NCI-H146 treated with DMSO at 0.1 percent for 48 hours (cell line): Measurements from ENCODE around the gene MICAL3.
"Not testable (repeated sequence)": the region's sequence is repeated elsewhere in the genome, so short reads cannot be mapped to it uniquely, and the experiment has no call there.

Experiments used
- DNase-seq: peaks from one replicate; lab custom pipeline; 2025; ENCODE audit not compliant: unreplicated experiment; lab: John Stamatoyannopoulos, UW

The MICAL3 gene

DNA sequence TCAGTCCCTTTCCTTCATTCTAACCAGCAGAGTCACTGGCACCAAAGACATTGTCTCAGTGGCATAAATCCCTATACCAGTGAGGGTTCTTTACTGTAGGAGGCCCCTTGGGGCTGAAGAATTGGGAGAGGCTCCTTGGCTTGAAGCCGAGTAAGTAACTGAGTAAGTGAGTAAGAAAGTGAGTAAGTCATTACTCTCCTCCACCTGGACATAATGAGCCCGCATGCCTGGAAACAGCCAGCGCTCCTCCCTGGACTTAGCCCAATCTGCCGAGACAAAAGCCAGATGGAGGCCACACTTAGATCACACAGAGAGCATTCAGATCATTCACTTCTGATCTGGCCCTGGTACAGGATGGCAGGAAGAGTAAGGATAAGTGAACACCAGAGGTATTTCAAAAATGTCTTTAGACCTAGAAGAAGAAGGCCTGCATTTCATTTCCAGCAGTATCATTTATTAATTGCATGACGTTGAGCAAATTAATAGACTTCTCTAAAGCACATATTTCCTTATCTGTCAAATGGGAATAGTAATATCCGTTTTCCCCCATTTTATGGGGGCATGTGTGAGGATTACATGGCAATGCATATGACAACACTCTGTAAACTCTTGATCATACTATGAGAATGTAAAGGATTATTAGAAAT is 8.2 kb upstream of the MICAL3 start:
- no peak for DNase-seq

DNA sequence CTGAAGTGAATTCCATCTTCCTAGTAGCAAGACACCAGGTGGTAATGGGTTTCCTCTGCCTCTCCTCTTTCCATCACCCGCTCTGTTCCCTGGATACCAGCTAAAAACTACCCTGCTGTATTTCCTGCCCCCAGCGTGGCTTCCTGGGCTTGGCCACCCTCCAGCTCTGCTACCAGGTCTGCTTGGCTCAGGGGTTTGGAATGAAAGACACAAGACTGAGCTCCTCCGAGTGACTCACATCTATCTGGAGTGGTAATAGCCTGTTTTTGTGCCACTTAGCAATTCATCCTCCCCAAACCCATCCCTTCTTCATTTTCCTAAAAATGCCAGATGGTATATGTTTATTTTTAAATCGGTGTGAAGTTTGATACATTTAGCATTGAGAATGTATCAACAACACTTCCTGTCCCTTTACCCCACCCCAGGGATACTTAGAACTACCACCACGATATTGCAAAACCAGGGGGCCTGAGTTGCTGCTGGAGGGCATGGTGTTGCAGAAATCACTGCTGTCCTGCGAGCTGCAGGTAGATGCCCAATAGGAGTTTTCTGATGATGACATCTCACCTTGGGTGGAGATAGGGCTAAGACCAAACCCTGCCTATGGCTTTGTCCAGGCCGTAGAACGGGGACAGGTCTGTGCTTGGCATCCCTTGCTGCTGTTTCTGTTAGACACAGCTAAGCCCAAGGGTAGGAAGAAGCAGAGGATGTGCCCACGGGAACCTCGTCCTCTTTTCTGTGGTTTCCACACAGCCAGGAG is 7.5 kb upstream of the MICAL3 start:
- no peak for DNase-seq

DNA sequence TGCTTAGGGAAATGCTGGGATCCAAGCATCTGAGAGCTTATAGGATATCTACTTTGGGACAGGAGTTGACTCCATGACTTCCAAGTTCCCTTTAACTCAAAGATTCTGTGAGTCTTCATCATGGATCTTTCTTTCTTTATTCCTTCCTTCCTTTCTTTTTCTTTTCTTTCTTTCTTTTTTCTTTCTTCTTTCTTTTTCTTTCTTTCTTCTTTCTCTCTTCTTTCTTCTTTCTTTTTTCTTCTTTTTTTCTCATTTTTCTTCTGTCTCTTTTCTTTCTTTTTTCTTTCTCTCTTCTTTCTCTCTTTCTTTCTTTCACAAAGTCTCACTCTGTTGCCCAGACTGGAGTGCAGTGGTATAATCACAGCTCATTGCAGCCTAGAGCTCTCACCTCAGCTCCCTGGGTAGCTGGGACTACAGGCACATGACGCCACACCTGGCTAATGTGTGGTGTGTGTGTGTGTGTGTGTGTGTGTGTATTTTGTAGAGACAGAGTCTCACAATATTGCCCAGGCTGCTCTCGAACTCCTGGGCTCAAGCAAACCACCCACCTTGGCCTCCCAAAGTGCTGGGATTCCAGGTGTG is 5.4 kb upstream of the MICAL3 start:
- no peak for DNase-seq

DNA sequence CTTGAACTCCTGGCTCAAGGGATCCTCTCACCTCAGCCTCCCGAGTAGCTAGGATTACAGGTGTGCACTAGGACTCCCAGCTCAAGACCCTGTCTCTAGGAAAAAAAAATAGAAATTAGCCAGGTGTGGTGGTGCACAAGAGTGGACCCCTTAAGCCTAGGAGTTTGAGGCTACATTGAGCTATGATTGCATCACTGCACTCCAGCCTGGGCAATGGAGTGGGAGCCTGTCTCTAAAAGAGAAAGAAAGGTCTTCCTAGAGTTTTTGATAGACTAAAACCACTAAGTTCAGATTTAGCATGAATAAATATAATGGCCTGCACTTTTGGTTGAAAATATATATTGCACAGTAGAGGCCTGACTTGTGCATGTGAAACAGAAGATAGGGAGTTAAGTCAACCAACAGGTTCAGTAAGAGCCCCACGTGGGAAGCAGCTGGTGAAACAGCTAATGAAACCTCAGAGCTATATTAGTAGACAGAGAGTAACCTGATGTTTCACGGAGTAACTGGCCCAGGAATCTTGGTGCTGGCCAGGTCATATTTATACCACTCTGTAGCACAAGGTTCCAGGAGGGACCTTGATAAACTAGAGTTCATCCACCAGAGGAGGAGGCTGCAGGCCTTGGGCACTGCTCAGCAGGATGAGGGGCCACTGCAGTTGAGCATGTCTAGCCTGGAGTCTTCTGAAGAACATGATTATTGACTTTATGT is 4.6 kb upstream of the MICAL3 start:
- DNase-seq = no peak

DNA sequence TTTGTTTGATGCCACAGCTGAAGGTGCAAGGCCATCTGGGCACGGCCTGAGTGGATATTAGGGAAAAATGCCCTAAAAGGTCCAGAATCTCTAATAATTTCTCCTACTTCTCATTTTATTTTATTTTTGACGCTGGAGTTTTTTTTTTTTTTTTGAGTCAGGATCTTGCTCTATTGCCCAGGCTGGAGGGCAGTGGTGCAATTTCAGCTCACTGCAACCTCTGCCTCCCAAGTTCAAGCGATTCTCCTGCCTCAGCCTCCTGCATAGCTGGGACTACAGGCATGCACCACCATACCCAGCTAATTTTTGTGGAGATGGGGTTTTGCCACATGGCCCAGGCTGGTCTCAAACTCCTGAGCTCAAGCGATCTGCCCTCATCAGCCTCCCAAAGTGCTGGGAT is 1.5 kb upstream of the MICAL3 start:
- not testable (repeated sequence) for DNase-seq

DNA sequence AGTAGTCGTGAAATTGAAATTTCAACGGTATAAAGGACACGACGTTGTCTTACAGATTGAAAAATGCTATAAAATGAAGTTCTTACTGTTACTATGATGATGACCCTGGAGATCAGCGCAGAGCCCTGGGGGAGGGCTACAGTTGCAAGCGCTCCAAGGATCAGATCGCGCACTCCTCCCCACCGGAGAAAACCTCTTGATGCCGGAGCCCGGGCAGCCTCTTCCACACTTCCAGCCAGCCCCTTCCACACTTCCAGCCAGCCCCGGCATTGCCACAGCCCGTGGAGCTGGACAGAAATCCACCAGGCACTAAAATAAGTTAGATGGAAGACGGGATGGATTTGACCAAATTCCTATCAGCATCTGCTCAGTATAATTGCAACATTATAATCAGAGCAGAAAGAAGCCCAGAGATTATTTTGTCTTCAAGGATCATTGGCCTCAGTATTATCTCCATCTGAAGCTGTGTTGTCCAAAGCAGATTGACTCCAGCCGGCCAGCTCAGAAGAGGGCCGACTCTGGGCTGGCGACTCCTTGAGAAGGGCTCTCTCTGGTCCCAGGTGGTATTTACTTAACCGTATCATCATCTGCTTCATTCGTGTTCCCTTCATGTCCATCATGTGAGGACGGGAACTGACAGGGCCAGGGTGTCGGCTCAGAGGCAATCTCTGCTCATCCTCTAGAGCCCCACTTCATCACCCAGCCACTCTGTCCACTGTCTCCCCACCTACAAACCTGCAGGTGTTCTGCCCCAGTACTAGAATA is 777 bp upstream of the MICAL3 start:
- no peak for DNase-seq

DNA sequence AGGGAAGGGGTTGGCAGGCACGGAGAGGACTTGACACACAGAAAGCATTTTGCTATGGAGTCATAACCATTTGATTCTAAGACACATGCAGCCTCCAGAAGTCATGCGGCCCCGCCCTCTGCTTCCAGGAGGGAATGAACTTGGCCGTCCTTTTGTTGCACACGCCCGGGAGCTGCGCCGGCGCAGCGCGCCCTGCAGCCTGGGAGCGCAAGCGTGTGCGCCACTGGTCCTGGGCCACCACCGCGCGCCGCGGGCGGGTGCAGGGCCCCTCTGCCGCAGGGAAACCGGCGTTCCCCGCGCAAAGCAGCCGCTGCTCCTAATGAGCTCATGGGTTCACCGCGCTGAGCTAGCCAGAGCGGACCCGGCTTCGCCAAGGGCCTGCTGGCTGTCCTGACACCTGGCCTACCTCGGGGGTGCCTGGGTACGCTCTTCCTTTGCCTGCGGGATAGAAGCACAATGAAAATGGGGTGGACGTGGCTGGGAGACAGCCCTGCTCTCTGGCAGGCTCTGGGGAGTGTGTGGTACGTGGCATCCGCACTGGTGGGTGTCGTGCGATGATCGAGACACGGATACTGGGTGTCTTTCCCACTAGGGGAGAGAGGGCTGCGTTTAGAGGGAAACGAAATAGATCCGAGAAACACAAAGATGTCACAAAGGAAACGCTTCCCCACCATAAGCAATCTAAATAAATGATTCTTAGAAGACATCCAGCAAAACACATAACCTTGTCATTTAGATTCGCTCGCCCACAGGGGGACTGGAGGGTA is 669 bp downstream of the MICAL3 start:
- peak; percentile 38 for DNase-seq

DNA sequence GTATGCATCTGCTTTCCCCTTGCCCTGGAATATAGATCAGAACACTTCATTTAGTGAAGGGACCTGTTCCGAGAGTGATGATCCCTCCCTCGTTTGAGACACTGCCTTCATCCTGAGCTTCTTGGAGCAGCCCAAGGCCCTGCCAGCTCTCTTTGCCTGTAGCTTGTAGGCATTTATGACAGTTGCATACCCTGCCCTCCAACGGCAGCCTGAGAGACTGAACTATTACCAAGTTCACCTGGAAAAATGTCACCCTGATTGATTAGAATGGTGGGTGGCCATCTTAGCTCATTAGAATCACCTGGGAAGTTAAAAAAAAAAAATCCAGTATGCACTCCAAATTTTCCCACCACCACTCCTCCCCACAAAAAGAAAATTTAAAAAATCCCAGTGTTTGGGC is 1.5 kb downstream of the MICAL3 start:
- no peak for DNase-seq

DNA sequence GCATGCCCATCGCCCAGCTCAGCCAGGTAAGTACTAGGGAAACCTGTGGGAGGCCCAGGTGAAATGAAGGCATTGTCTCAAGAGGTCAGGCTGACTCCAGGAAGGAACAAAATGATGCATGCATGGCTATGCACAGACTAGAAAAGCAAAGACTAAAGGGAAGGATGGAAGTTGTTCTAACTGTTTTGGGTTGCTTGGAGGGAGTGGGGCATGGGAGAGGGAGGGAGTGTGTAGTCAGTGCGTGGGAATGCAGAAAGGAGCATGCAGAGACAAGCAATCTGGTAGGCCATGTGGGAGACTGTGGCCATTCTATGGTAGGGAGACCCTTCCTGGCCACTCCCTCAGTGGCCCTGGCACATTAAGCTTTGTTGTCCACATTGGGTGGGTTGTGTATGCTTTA is 2.9 kb downstream of the MICAL3 start:
- DNase-seq = no peak

DNA sequence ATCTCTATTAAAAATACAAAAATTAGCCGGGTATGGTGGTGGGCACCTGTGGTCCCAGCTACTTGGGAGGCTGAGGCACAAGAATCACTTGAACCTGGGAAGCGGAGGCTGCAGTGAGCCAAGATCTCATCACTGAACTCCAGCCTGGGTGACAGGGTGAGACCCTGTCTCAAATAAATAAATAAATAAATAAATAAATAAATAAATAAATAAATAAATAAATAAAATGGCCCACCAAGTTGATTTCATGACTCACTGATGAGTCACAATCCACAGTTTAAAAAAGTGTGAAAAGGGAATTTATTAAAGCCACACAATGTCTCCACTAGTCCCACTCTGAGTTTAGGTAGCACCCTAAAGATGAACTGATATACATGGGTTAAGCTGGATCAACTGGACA is 3.6 kb downstream of the MICAL3 start:
- not testable (repeated sequence) for DNase-seq

DNA sequence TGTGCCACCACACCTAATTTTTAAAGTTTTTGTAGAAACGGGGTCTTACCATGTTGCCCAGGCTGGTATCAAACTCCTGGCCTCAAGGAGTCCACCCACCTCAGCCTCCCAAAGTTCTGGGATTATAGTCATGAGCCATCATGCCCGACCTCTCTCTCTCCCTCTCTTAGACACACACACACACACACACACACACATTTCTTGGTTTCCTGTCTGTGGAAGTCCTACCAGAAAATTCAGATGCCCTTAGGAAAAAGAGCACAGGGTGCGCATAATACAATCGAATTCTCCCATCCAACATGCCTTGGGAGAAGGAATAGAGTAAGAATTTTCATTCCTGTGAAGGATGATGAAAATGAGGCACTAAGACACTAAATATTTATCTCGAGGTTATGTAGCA is 10.4 kb downstream of the MICAL3 start:
- no peak for DNase-seq

DNA sequence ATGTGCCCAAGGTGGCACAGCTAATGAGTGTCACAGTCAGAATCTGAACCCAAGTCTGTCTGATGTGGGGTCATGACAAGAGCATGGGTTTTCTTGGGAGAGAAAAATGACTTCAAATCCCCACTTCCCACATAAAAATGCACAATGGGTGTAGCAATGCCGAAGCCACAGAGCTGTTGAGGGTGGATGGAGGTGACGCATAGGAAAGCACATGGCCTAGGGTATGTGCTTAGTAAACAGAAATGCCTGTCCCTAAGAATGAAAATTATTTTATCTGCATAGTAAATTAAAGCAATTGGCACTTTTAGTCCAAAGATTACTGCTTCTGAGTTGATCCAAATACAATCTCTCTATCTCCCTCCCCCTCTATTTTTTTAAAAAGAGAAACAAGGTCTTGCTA is 10.9 kb downstream of the MICAL3 start:
- DNase-seq = no peak

DNA sequence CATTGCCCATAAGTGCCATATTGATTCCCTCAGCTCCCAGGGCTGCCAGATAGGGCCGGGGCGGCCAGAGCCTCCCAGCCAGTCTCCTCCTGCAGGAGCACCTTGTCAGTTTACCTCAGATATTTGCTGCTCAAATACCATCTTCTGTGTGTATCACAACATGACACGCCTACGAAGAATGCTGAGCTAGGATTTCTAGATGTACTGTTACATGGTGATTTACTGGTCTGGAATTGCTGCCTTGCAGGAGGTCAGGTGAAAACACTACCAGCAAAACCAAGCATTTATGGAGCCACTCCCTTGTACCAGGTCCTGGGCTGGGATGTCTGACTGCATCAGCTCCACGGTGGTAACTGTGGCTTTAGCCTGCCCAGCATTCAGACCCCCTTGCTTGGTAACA is 11.8 kb downstream of the MICAL3 start:
- no peak for DNase-seq

DNA sequence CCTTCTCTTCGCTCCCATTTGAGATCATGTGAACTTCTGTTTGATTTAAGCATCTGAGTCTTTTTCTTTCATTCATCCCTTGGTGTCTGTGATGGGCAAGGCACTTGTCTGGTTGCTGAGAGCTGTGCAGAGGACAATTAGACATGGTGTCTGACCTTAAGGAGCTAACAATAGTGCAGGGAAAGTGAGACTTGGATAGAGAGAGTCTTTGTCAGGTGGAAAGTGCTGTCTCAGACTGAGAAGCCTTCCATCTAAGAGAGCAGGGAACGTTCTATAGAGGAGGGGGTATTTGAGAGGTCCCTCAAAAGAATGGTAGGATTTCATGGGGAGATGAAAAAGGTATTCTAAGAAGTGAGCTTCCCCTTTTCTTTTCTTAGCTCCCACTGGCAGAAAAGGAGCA is 14.1 kb downstream of the MICAL3 start:
- DNase-seq = no peak

DNA sequence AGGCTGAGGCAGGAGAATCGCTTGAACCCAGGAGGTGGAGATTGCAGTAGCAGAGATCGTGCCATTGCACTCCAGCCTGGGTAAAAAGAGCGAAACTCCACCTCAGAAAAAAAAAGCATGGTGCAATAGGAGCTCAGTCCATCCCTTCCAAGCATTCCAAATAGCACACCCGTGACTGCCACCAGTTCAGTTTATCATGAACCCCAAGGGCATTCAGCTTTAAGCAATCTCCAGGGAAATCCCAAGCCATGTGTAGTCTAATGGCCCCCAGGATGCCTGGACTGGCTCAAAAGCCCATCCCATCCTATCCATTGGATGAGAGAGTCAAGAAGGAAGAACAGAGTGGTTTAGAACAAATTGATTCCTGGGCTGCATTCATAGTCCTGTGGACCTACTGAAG is 16.2 kb downstream of the MICAL3 start:
- no peak for DNase-seq

DNA sequence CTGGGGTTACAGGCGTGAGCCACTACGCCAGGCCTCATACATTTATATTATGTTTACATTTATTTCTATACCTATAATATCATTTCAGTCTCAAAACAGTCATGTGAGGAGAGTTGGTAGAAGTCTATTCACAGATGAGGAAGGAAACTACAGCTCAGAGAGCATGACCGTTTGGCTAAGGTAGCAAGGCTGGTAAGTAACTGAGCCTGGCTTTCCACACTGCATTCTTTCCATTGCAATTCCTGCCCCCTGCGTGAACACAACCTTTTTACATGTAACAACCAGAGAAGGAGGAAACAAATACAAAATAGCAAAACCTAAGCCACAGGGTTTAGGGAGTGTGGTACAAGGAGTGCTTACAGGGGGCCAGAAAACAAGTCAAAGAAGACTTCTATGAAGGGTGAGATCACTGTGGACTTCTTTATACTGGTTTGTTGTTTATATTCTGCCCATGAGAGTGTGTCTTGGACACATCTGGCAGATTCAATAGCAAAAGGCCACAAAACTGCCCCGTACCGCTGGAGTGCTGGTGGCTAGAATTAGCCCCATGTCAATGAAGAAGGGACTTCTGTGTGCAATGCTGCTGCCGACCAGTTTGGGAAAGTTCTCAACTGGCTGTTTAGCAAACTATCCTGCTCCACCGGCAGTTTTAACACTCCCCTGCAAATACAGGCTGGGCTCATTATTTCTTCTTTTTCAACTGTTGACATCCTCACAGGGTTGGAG is 19.0 kb downstream of the MICAL3 start:
- no peak for DNase-seq

DNA sequence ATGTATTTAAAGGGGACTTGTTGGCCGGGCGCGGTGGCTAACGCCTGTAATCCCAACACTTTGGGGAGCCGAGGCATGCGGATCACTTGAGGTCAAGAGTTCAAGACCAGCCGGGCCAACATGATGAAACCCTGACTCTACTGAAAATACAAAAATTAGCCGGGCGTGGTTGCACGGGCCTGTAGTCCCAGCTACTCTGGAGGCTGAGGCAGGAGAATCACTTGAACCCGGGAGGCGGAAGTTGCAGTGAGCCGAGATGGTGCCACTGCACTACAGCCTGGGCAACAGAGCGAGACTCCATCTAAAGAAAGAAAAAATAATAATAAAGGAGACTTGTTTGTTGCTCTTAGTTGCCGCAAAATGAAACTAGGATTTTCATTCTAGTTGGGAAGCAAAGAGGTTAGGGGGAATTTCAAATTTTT is 22.5 kb downstream of the MICAL3 start:
- DNase-seq = not testable (repeated sequence)

DNA sequence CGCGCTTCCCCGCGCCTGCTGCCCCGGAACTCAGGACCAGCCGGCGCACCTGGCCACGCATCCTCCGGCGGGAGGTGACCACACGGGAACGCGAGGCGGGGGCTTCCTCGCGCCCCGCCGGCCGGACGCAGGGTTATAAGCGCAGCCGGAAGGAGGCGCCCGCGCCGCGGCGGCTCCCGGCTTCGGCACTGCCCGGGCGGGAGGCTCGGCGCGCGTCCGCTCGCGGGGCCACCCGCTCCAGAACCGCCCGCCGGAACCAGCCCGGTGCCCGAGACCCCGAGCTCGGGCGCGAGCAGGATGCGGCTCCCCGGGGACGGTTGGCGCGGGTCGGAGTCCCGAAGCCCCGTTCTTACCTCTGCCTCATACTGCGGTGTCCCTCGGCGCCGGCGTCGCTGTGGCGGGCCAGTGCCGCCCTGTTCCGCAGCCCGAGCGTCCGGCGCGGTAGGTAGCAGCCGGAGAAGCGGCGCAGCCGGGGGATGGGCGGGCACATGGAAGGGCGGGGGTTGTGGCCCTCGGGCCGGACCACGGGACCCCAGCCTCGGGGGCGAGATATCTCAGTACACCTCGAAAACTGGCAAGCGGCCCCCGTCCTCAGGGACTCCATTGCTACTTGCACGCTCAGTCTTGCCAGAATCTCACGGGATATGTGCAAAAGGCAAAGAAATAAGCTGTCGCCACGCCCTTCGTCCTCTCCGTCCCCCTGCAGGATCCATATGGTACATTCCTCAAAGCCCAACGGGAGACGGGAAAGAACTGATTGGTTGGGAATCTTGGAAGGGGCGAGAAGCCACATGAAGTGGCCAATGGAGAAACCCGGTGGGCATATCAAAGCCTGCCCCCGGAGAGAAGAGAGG is 23.1 kb downstream of the MICAL3 start:
- peak; percentile 83 for DNase-seq
